Measurements from ENCODE around the gene AP2M1. TPM values are rescaled to one million over a fixed set of nuclear protein-coding genes. Genes with fewer than 3 reads are reported as not detected.

AP2M1 gene
- total RNA-seq, 1 experiment from 2014 or later = 353 TPM

GRCh38 chr3:184203526-184203925 is 28.9 kb downstream of the AP2M1 start:
- RAD21 ChIA-PET (ENCODE audit: low non-redundant PET in 1 of 2, low total read pairs in 2 of 2, uncharacterized antibody in 2 of 2, unreplicated experiment in 2 of 2) = interaction anchor here in 1 of 2 experiments (0.6 kb wide), 1 partner anchor 102 kb away, joined by 6 read pairs; no protein-coding TSS in a partner anchor
- CTCF ChIA-PET = no interaction called here
- intact Hi-C loops (cut with micrococcal nuclease) = no loop called here

More at GRCh38 chr3:184203526-184203925, 28.9 kb downstream of the AP2M1 start:
- Histone ChIP-seq H4K20me1 (ENCODE audit: insufficient read depth) (no peaks in the 10 kb centered on the region), H3K9me3 (ENCODE audit: control insufficient read depth in 1 of 2, insufficient read depth in 1 of 2, low read depth in 1 of 2, low read length in 2 of 2) (no peaks in the 10 kb centered on the region), H3K27me3 (ENCODE audit: insufficient read depth, low read length) (no peaks in the 10 kb centered on the region), H3K4me1 (ENCODE audit: control insufficient read depth in 1 of 2, insufficient read depth in 2 of 2, low read length in 2 of 2) (no peaks in the 10 kb centered on the region), H3K9ac (ENCODE audit: low read length) (no peak overlapping the region), H3K9me2 (ENCODE audit: insufficient read depth) (no peaks in the 10 kb centered on the region), H3K36me3 (ENCODE audit: control insufficient read depth in 1 of 2, insufficient read depth in 2 of 2, low read length in 2 of 2) (no peaks in the 10 kb centered on the region), H3K79me2 (ENCODE audit: insufficient read depth, low read length) (no peaks in the 10 kb centered on the region), H3K4me2 (ENCODE audit: low read length) (no peak overlapping the region), H3K27ac (ENCODE audit: low read depth, low read length) (no peak overlapping the region), H2AFZ (ENCODE audit: low read depth, low read length, poor library complexity, severe bottlenecking) (no peak overlapping the region), H3K4me3 (replicated peaks in 1 of 2; ENCODE audit: low read depth in 1 of 2, low read length in 2 of 2) (no peak overlapping the region)
- ATAC-seq = no peak
- POLR2A ChIA-PET = no interaction called here
- no TSS peak for BruUV-seq (replicated peaks)
- DNase-seq (ENCODE audit: low read depth, low spot score) = no peak
- TF ChIP-seq EGR1 (IDR thresholded peaks at IDR 0.05; ENCODE audit: low read depth) (no peak), SIN3A (IDR thresholded peaks at IDR 0.05; ENCODE audit: low read depth) (no peak), SRF (IDR thresholded peaks at IDR 0.05; ENCODE audit: low read depth) (no peak), POLR2A (IDR thresholded peaks at IDR 0.05; ENCODE audit: borderline replicate concordance, extremely low read depth, insufficient read depth, insufficient read length) (no peak), CEBPB (IDR thresholded peaks at IDR 0.05; ENCODE audit: low read depth) (no peak), POLR2AphosphoS5 (IDR thresholded peaks at IDR 0.05; ENCODE audit: low read depth, low read length) (no peak), JUND (IDR thresholded peaks at IDR 0.05) (no peak)
- TF ChIP-seq, protein P1, sequence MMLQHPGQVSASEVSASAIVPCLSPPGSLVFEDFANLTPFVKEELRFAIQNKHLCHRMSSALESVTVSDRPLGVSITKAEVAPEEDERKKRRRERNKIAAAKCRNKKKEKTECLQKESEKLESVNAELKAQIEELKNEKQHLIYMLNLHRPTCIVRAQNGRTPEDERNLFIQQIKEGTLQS (IDR thresholded peaks at IDR 0.05) = no peak
- TF ChIP-seq, protein P2, sequence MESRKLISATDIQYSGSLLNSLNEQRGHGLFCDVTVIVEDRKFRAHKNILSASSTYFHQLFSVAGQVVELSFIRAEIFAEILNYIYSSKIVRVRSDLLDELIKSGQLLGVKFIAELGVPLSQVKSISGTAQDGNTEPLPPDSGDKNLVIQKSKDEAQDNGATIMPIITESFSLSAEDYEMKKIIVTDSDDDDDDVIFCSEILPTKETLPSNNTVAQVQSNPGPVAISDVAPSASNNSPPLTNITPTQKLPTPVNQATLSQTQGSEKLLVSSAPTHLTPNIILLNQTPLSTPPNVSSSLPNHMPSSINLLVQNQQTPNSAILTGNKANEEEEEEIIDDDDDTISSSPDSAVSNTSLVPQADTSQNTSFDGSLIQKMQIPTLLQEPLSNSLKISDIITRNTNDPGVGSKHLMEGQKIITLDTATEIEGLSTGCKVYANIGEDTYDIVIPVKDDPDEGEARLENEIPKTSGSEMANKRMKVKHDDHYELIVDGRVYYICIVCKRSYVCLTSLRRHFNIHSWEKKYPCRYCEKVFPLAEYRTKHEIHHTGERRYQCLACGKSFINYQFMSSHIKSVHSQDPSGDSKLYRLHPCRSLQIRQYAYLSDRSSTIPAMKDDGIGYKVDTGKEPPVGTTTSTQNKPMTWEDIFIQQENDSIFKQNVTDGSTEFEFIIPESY (IDR thresholded peaks at IDR 0.05; ENCODE audit: extremely low read depth, insufficient replicate concordance, low read length) = no peak

Measured in HCT116 (cell line).